GM19025 (cell line): ENCODE results near the gene BHLHE41.
A peak's percentile ranks its signal among the peaks of the same experiment; 100 is the strongest.

ENCODE experiments used
- ATAC-seq: cut with Tn5 transposase; IDR thresholded peaks from one replicate; pipeline ENCODE4 v1.9.1; 2021; ENCODE audit warnings: mild to moderate bottlenecking, low read depth, moderate library complexity; ENCODE audit not compliant: unreplicated experiment

BHLHE41 gene

DNA sequence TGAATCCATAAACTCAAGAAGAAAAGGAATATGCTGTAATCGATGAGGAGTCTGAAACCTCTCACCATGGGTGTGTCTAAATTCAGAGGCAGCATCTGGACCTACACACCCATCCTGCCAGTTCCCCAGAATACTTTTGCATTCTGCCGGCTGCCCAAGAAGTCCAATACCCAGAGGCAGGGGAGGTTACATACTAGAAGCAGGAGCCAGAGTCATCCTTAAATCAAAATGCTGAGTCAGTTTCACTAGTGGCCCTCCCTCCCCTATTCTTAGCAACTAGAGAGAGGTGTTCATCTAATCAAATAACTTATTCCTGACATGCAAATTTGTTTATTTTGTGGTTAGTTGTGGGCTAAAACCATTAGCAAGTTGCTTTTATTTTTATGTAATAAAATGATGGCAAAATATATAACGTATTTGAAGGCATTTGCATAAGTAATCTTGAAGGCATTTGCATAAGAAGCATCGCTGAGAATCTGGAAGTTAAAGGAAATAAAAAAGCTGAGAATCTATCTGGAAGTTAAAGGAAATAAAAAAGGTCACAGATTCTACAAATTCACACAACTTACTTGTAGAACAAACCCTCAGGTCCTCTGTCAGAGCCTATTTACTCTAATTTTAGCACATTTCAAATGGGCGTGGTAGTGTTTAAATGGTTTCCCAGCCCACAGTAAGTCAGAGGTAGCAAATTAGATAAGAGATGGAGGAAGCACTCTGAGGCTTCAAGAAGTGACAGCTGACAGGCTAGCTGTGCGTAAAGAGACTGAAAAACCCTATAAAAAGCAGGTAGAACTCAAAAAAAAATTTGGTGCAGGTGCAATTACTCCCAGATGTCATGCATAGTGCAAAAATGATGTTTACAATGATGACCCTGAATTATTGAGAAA is 7.8 kb downstream of the BHLHE41 start:
- ATAC-seq, result no peak

DNA sequence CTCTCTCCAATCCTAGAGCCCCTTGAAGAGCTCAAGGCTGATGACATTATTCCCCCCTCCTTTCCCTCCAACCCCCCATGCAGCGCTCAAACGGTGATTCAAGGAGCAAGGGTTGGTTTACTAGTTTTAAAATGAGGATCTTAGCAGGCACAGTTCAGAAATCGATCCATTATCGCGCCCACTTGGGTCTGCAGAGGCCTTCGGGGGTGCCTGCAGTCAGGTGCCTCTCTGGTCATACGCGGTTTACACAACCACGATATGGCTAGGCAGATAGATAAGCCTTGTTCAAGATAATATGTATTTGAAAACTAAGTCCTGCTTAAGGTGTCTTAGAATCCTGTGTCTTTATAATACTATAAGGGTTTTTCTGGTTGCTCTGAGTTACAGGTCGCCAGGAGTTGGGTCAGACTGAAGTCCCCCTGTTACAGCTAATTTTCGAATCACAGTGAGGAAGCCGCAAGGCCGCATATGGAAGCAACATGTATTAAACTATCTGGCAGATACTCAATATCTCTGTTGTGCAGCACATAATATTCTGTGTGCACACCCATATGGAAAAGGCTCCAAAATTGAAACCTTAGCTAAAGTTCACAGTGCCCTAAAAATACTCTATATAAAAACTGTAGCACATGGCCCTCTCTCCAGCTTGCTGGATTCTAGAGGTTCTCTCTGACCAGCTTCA is 10.0 kb downstream of the BHLHE41 start:
- no peak for ATAC-seq

DNA sequence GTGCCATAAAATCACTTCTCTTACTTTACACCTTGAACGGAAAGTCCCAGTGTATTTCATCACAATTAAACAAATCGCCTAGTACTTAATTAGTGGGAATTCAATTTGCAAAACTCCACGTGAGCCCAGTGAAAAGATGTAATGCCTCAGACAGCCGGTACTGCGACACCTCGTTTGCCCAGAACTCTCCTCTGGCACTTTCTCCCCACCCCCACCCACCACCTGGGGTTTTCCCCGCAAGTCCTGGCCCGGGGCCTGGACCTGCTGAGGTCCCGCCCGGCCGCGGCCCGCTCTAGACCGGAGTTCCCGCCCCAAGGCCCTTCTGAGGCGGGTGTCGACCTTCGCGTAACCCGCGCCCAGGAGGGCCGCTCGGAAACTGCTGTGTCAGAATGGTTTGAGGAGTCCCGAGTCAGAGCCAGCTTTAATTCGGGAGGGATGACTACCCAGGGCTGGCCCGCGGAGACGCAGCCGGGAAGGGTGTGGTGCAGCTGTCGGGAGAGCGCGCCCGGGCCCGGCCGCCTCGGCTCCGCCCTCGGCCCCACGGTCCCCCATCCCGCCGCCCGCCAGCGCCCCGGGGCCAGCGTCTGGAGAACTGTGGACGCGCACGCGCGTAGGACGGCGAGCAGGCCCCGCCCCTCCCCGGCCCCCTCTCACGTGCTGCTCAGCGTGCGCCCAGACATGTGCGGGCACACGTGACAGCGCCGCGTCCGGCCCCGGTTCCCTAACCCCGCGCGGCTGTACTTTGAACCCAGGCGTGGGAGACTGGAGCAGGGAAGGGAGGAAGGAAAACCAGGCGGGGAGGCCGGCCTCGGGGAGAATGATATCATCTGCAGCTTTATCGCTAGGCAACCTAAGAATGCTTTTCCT is 10.8 kb downstream of the BHLHE41 start:
- ATAC-seq, result peak; percentile 74

DNA sequence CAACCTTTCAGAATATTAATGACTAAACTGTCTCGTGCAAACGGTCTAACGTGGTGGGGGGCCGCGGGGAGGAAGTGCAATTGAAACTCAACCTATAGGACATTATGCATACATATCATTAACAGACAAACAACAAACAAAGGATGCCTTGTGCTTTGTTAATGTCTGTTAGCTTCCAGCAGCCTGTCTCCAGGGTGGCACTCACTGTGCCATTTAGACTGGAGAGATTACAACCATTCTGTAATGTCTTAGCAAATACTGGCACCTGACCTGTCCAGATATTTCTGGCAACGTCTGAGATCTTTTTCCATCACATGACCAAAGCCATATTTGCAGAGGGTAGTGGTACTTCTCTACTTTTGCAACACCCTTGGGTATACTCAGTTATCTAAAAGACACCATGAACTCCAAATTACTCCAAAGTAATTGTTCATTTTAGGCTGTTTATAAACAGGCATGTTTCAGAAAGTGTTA is 11.6 kb downstream of the BHLHE41 start:
- no peak for ATAC-seq

DNA sequence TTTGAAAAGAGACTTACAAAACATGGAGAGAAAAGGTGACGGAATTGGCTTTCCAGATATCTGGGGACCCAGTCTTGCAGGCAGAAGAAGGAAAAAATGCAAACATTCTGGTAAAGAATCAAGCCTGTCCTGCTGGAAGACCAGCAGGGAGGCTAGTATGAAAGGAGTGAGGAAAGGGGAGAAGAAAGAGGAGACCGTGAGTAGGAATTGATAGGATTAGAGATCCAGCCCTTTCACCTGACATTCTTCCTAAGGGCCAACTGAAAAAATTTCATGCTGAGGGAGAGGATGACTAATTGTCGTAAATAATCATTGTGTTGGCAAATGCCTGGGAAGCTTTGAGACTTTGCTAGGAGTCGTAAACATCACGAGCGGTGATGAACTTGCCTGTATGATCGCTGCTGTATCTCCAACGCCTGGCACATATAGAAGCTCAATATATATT is 12.1 kb downstream of the BHLHE41 start:
- ATAC-seq, result no peak

DNA sequence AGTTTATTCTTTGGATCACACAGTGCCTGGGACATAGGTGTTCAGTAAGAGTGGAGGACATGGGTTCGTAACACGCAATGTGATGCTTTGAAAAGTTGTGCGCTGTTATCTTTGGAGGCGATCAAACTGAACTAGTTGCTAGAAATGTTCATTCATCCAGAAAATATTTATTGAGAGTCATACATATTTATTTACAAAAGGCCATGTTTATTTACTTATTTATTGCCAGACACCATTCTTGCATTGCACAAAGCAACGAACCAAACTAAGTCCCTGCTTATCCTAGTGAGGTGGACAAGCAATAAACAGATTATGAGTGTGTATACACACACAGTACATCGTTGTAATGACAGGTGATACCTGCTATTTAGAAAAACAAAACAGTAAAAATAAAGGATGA is 12.6 kb downstream of the BHLHE41 start:
- ATAC-seq, result no peak

DNA sequence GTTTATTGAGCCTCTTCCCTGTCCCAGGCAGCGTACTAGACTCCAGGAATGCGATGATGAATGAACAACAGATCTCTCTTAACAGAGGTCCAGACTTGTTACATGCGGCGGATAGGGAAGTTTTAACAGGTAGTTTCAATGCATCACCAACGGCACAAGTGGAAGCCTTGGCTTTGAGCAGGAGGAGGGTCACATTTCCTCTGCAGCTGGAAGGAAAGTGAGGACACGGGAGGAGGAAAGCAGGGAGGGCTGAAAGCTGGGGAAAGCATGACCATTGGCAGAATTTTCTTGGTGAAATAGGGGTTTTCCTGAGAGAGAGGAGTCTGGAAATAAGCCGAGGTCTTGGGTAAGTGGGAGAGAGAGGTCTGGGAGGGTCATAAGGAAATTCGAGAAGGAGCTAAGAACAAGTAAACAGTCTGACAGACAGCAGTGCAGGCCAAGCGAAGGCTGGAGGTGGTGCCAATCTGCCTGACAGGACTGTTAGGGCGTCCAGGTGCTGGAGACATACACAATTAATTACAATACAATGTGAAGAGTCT is 15.4 kb downstream of the BHLHE41 start:
- no peak for ATAC-seq

DNA sequence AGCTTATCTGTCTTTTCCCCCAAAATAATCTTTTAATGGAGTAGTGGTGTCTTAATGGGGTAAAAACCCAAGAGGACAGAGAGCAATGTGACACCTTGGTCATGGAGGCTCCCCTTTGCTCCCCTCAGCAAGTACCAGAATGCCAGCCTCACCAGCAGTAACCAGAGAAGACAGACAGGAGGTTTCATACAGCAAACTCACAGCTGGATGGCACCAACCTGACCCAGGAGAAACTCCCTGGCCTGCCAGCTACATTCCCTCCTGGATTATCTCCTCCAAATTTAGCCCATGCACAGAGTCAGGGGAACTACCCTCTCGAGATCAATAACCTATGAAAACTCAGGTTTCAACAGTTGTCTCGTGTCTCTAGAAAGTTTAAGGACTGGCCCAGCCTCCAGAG is 15.9 kb downstream of the BHLHE41 start:
- no peak for ATAC-seq

DNA sequence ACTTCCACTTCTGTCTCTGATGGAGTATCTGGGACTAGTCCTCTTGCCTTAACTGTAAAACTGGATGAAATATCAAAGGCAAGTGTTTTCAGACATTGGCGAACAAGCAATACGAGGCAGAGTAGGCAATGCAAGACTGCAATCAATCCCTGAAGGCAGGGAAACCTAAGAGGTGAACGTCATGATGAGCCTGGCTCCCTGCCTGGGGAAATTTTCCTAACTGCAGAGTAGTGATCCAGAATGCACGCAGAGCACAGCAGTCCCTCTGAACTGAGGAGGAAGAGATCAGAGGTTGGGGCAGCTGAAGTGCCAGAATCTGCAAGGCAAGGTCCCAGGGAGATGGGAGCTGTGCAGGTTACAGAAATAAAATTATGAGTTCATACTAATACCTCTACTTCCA is 18.5 kb downstream of the BHLHE41 start:
- no peak for ATAC-seq

DNA sequence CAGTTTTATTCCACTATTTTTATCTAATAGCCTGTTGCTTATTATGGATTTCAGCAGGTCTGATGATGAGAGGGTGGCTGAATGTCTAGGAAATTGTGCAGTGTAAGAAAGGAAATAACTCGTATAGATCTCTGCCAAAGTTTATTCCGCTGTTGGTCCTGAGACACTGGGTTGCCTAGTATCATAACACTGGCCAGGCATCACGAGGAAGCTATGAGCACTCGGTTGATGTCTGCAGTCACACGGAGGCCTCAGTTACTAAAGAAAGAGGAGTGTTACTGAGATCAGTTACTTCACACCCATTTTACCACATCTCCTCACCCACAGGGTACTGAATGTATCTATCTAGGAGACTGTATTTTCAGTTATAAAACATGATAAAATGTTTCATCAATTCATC is 21.9 kb downstream of the BHLHE41 start:
- ATAC-seq, result no peak

DNA sequence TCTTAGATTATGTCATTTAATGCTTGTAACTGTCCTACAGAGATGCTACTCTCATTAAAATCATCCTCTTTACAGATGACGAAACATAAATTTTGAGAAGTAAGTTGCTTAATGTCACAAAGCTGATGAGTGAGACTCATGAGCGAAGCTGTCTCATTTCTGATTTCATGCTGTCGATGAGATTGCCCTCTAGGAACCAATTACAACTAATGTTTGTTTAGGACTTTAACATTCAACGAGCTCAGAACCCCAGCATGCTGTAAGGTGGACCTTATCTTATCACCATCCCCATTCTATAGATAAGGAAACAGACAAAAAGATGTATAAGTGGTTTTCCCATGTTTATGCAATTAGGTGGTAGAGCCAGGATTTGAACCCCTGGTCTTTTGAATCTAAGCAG is 23.1 kb downstream of the BHLHE41 start:
- ATAC-seq, result no peak

DNA sequence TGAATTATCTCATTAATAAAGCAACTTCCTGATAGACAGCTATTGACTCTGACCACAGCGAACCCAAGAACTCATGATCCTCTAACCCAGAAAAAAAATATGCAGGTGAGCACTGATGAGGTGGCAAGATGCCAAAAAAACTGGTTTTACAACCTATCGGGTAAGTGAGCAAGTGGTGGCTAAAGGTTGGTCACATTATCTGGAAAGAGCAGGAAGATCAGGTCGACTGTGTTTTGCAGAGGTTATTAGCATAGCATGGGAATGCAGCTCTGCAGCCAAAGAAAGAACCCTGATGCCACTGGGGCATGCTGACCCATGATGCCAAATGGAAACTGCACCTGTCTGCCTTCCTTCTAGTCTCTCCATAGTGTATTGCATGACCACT is 23.5 kb downstream of the BHLHE41 start:
- ATAC-seq, result no peak

DNA sequence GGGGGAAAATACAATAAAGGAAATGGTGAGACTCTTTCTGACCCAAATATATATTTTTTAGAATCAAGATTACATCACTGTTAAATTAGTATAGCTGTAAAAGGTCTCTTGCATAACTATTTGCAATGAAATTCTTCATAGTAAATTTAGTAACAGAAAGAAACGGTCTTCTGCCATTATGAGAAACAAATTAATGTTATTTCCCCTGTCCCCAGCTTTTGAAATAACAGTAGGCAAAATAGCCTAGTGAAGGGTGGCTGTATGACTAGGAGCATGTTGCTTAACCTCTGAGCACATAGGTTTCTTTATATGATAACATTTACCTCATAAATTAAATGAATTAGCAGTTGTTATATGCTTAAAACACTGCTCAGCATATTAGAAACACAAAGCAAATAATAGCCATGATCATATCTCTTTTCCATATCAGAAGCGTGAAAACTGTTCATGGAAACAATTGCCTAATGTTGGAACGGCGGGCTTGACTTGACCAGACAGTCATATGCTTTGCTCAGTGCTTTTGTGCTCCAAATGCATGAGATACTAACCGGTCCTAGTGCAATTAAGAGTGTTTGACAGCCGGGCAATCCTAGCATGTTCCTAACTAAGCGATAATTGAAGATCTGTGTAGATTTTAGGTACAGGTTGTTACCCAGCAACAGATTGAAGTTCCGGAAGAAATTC is 24.0 kb downstream of the BHLHE41 start:
- ATAC-seq, result no peak

DNA sequence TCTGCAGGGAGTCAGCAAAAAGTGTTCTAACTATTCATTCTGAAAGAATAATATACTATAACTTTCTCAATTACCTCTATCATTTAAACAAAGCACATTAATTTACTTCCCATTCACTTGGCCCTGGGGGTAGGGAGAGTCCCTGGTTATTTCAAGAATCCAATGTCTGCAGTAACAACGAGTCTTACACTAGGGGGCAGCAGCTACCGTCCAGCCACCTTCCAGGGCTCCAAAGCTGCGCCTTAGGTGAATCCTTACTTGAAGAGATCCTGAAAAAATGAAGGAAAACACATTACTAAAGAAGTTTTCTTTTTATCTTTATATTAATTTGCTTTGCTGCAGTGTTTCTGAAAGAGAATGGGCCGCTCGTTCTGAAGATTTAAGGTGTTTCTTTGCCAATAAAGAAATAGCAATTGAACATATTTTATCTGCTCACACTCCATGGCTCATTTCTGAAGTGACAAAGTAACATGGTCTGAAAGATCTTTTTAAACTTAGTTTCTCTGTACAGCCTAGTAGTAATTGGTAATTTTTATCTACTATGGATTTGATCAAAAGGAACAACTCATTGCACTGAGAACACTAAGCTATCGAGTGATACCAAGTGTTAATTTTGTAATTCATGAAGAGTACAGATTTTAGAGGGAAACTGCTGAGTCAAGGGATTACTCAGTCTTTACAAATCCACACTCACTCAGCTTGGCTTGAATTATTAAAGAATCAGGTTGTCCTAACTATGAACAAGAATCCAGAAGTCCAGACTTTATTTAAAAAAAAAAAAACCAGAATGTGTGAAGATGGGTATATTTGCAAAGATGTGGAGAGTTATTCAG is 27.6 kb downstream of the BHLHE41 start:
- peak; percentile 75 for ATAC-seq

DNA sequence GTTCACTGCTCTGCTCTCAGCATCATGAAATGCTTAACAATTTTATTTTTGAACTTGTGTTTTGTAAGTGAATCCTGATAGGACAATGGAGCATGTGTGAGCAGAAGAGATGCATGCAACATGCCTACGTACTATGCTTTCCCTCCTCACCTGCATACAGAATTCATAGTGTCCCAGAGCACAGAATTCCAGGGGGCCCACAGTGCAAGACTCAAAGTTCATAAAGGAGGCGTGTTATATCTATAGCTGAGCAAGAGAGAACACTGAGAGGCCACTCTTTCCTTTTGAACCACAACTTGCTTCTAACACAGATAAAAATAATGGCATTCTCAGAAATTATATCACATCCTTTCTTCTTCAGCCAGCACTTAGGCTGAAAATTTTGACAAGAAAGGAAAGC is 28.8 kb downstream of the BHLHE41 start:
- no peak for ATAC-seq

DNA sequence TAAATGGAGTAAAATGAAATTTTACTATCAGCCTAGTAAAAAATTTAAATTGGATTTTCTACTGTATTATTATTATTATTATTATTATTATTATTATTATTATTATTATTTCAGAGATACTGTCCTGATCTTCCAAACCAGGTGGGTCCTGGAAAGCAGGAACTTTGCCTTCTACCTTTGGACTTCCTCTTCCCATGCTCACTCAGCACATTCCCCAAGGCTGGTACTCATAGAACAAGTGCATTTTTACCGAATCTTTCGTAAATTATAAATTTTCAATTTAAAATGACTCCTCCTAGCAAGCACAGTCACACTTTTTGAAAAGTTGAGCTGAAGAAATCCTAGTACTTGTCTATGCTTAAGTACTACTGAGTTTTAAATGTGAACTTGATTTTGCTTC is 29.7 kb downstream of the BHLHE41 start:
- no peak for ATAC-seq

DNA sequence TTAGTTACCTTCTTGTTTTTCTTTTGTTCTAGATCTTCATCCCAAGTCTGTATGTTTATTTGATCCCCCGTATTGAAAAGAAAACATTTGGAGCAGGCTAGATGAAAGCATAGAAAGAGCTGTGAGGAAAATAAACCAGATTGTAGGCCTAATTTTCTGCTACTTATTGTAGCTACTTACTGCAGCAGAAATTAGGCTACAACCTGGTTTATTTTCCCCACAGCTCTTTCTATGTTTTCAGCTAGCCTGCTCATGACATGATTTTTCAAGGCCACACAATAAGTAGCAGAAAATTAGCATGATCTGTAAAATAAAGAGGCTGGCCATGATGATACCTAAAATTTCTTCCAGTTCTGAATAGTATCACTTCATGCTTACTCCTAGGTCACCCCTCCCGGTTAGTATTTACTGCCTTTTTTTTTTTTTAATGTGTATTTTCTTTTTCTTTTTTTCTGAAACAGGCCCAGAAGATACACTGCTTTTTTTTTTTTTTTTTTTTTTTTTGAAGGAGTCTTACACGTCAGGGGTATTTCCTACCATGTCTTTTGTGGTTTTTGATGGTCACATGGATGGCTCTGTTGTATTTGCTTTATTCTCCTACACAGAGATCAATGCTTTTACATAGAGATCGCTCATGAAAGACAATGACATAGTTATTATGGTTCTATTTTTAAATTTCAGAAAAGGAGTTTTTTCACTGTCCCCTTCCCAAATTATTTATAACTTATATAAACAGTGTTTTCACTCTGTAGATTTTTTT is 32.3 kb downstream of the BHLHE41 start:
- no peak for ATAC-seq

DNA sequence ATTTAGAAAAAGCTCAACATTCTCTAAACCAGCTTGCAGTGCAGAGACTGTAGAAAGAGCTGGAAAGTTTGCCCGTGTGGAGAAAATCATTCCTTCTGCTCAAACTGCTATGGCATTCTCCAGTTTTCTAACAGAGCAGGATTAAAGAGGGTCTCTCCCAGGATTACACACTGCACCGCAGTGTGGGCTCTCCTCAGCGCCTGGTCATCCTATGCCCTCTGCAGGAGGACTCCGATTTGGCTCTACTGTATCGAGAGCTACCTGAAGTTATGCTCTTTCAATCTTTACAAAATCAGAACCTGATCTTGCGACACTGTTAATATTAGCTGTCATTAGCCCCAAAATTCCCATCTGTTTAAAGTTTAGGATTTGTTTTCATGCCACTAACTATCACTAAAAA is 33.0 kb downstream of the BHLHE41 start:
- ATAC-seq, result no peak
